Measurements from ENCODE around the gene NLRP6. TPM values are rescaled to one million over a fixed set of nuclear protein-coding genes. Genes with fewer than 3 reads are reported as not detected.

Gene NLRP6
- total RNA-seq, 1 donor from 2014 or later = not detected

- TF ChIP-seq, protein P1, sequence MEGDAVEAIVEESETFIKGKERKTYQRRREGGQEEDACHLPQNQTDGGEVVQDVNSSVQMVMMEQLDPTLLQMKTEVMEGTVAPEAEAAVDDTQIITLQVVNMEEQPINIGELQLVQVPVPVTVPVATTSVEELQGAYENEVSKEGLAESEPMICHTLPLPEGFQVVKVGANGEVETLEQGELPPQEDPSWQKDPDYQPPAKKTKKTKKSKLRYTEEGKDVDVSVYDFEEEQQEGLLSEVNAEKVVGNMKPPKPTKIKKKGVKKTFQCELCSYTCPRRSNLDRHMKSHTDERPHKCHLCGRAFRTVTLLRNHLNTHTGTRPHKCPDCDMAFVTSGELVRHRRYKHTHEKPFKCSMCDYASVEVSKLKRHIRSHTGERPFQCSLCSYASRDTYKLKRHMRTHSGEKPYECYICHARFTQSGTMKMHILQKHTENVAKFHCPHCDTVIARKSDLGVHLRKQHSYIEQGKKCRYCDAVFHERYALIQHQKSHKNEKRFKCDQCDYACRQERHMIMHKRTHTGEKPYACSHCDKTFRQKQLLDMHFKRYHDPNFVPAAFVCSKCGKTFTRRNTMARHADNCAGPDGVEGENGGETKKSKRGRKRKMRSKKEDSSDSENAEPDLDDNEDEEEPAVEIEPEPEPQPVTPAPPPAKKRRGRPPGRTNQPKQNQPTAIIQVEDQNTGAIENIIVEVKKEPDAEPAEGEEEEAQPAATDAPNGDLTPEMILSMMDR (conservative IDR thresholded peaks at IDR 0.05) = no peak
- peaks cover 30% of the 10 kb centered on the region for H3K4me1 Mint-ChIP-seq
- DNase-seq (ENCODE audit: low read depth, low spot score) = no peak
- H3K9me3 Mint-ChIP-seq = peaks cover 4% of the 10 kb centered on the region
- no peak overlapping the region for H3K4me3 Mint-ChIP-seq
- peaks cover 4% of the 10 kb centered on the region for H3K36me3 Mint-ChIP-seq (ENCODE audit: low read depth)
- H3K27ac Mint-ChIP-seq (ENCODE audit: unreplicated experiment) = no peak overlapping the region
- no peaks in the 10 kb centered on the region for H3K27me3 Mint-ChIP-seq (ENCODE audit: low read depth)
Observed at GRCh38 chr11:272195-272930, 5.8 kb upstream of the NLRP6 start.

GRCh38 chr11:272931-273198 lies 5.3 kb upstream of the NLRP6 start:
- TF ChIP-seq, protein P1 (conservative IDR thresholded peaks at IDR 0.05) = no peak
- Mint-ChIP-seq H3K36me3 (ENCODE audit: low read depth) (peaks cover 4% of the 10 kb centered on the region), H3K4me3 (no peak overlapping the region), H3K27me3 (ENCODE audit: low read depth) (no peaks in the 10 kb centered on the region), H3K4me1 (peaks cover 30% of the 10 kb centered on the region), H3K9me3 (peaks cover 4% of the 10 kb centered on the region), H3K27ac (ENCODE audit: unreplicated experiment) (no peak overlapping the region)
- DNase-seq (ENCODE audit: low read depth, low spot score) = no peak

DNA sequence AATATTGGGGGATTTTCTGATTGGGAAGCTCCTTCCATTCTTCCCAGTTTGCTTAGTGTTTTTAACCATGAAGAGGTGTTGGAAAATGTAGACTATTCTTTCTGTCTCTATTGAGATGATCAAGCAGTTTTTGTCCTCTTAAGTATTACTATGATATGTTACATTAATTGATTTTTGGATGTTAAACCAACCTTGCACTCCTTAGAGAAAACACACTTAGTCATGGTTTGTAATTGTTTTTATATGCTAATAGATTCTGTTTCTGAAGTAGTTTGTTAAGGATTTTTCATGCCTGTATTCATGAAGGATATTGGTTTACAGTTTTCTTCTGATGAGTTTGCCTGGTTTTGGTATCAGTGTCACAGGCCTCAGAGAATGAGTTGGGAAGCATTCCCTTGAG lies 2.0 kb upstream of the NLRP6 start:
- no peak overlapping the region for H3K27ac Mint-ChIP-seq (ENCODE audit: unreplicated experiment)
- DNase-seq (ENCODE audit: low read depth, low spot score) = no peak
- peaks cover 4% of the 10 kb centered on the region for H3K9me3 Mint-ChIP-seq
- peaks cover 4% of the 10 kb centered on the region for H3K36me3 Mint-ChIP-seq (ENCODE audit: low read depth)
- TF ChIP-seq, protein P1 (conservative IDR thresholded peaks at IDR 0.05) = no peak
- no peak overlapping the region for H3K4me3 Mint-ChIP-seq
- peaks cover 14% of the 10 kb centered on the region for H3K4me1 Mint-ChIP-seq
- no peaks in the 10 kb centered on the region for H3K27me3 Mint-ChIP-seq (ENCODE audit: low read depth)

GRCh38 chr11:279040-279965 lies 1.1 kb downstream of the NLRP6 start:
- H3K4me1 Mint-ChIP-seq = peaks cover 13% of the 10 kb centered on the region
- H3K36me3 Mint-ChIP-seq (ENCODE audit: low read depth) = peaks cover 4% of the 10 kb centered on the region
- no peak overlapping the region for H3K27ac Mint-ChIP-seq (ENCODE audit: unreplicated experiment)
- no peak overlapping the region for H3K4me3 Mint-ChIP-seq
- peaks cover 4% of the 10 kb centered on the region for H3K9me3 Mint-ChIP-seq
- no peak for DNase-seq (ENCODE audit: low read depth, low spot score)
- H3K27me3 Mint-ChIP-seq (ENCODE audit: low read depth) = no peaks in the 10 kb centered on the region
- TF ChIP-seq, protein P1 (conservative IDR thresholded peaks at IDR 0.05) = no peak

GRCh38 chr11:279966-280705 lies 1.9 kb downstream of the NLRP6 start:
- Mint-ChIP-seq H3K4me3 (no peak overlapping the region), H3K27ac (ENCODE audit: unreplicated experiment) (no peak overlapping the region), H3K27me3 (ENCODE audit: low read depth) (no peaks in the 10 kb centered on the region), H3K4me1 (peaks cover 13% of the 10 kb centered on the region), H3K9me3 (peaks cover 4% of the 10 kb centered on the region), H3K36me3 (ENCODE audit: low read depth) (peaks cover 4% of the 10 kb centered on the region)
- TF ChIP-seq, protein P1 (conservative IDR thresholded peaks at IDR 0.05) = no peak
- DNase-seq (ENCODE audit: low read depth, low spot score) = no peak
